SHP77 treated with DMSO at 0.1 percent for 48 hours (cell line): ENCODE data around the gene RBL2.
"Not testable (repeated sequence)": the region's sequence is repeated elsewhere in the genome, so short reads cannot be mapped to it uniquely, and the experiment has no call there.

Experiments used
- DNase-seq: peaks from one replicate; lab custom pipeline; 2025; lab: John Stamatoyannopoulos, UW

Gene RBL2

GRCh38 chr16:53434377-53435065, at the start of gene RBL2:
RBL2 (plus strand) TSS chr16:53434471; CDS start chr16:53434557, 86 bp downstream.
- DNase-seq = peak; percentile 42

DNA sequence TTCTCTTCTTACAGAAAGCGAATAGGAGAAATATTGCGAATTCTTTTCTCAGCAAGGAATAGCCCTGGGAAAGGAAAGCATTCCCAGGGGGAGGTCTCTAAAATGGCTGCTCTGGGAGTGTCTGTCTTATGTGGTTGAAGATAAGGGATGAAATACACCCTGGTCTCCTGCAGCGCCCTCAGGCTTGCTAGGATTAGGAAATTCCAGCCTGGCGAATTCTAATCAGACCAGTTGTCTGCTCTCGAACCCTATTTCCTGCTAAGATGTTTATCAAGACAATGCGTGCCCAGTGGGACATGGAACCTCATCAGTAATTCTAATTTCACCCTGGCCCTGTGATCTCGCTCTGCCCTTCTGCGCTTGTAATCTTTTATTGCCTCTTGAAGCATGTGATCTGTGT, 49.7 kb upstream of the RBL2 start:
- not testable (repeated sequence) for DNase-seq

- DNase-seq = no peak
Measured at GRCh38 chr16:53404959-53405358, 29.3 kb upstream of the RBL2 start.

DNA sequence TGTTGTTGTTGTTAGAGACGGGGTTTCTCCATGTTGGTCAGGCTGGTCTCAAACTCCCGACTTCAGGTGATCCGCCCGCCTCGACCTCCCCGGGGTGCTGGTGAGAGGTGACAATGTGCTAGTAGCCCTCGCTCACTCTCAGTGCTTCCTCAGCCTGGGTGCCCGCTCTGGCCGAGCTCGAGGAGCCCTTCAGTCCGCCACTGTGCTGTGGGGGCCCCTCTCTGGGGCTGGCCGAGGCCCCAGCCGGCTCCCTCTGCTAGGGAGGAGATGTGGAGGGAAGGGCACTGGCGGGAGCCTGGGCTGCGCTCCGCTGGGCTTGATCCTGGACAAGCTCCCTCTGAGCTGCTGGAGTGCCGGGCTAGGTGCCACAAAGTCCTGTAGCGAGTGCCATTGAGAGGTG, 21.7 kb upstream of the RBL2 start:
- DNase-seq = no peak

DNA sequence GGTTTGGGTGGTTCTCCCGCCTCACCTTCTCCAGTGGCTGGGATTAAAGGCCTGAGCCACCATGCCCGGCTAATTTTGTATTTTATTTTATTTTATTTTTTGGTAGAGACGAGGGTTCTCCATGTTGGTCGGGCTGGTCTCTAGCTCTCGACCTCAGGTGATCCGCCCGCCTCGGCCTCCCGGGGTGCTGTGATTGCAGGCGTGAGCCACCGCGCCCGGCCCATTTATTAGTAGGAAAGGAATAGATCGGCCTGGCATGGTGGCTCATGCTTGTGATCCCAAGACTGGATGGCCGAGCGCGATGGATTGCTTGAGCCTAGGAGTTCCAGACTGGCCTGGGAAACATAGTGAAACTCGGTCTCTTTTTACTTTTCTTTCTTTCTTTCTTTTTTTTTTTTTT, 20.4 kb upstream of the RBL2 start:
- no peak for DNase-seq

- DNase-seq = no peak
Measured at GRCh38 chr16:53414381-53414780, 19.9 kb upstream of the RBL2 start.

DNA sequence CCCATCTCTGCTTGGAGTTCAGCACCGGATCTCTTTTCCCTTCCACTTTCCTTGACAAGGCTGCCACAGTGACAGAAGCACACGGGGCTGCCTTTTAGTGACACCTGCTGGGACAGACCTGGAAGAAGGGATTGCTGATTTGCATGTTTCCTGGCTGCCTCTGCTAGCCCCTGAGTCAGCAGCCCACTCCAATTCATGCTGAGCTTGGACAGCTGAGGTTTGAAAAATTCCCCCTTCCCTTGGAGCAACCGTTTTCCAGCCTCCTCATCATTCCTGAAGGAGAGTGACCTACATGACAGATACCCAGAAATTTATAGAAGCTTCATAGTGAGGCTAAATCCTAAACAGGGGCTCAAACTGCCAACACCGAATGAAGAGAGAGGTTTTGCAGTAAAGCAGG, 18.8 kb upstream of the RBL2 start:
- DNase-seq = peak; percentile 20

DNA sequence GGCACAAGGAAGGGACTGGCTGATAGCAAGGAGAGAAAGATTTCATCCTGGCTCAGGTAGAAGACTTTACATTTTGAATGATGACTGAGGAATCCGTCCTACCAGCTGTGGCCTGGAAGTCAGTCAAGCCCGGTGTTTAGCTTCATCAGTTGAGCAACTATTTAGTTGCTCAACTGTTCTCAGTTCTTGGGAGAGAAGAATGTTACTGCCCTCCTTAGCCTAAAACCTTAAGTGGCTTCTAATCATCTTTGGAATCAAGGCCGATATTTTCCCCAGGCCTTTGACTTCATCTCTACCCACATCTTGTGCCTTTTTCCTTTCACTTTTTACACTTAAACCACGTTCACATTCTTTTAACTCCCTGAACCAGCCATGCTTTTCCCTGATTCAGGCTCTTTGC, 17.3 kb upstream of the RBL2 start:
- no peak for DNase-seq

- no peak for DNase-seq
Measured at GRCh38 chr16:53417976-53418375, 16.3 kb upstream of the RBL2 start.

DNA sequence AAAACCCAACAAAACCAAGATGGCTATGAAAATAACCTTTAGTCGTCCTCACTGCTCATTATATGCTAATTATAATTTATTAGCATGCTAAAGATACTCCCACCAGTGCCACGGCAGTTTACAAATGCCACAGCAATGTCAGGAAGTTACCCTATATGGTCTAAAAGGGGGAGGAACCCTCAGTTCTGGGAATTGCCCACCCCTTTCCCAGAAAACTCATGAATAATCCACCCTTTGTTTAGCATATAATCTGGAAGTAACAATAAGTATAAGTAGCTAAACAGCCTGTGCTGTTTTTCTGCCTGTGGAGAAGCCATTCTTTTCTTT, 14.9 kb upstream of the RBL2 start:
- DNase-seq = not testable (repeated sequence)

DNA sequence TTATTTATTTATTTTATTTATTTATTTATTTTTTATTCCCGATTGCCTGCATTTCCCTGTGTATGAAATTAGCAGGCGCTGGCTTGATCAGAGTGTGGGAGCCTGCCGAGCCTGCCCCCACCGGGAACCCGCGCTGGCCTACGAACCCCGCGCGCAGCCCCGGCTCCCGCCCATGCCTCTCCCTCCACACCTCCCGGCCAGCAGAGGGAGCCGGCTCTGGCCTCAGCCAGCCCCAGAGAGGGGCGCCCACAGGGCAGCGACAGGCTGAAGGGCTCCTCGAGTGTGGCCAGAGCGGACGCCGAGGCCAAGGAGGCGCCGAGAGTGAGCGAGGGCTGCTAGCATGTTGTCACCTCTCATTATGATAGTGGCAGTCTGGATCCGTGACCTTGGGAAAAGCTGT, 13.0 kb upstream of the RBL2 start:
- DNase-seq = no peak

DNA sequence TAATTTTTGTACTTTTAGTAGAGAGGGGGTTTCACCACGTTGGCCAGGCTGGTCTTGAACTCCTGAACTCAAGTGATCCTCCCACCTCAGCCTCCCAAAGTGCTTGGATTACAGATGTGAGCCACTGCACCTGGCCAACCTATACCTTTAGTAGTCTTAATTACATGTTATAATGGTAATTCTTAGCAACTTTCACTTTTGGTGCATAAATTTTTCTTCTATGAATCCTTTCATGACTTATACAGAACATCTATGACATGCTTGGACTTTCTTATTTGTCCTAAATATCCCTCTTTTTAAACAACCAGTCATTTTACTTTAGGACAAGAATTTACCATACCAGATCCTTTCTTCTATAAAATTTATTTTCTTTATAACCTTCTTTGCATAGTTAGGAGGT, 10.3 kb upstream of the RBL2 start:
- not testable (repeated sequence) for DNase-seq

DNA sequence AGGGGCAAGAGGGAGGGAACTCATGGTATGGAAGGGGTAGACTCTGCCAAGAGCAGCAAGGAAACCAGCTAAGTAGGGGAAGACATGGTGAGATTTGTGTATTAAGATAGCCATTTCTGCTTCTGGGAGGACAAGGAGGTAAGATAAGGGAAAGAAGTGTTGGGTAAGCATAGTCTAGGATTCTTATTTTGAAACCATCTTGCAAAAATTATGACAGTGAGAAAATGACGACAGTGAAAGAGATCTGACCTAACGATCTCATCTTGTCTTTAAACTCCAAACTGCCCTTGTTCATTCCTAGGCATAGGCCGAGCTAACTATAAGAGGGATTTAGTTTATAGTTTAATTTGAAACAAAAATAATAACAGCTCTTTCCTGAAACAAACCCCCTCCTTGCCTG, 5.6 kb upstream of the RBL2 start:
- no peak for DNase-seq

GRCh38 chr16:53429221-53429943, 4.9 kb upstream of the RBL2 start:
- DNase-seq = no peak

DNA sequence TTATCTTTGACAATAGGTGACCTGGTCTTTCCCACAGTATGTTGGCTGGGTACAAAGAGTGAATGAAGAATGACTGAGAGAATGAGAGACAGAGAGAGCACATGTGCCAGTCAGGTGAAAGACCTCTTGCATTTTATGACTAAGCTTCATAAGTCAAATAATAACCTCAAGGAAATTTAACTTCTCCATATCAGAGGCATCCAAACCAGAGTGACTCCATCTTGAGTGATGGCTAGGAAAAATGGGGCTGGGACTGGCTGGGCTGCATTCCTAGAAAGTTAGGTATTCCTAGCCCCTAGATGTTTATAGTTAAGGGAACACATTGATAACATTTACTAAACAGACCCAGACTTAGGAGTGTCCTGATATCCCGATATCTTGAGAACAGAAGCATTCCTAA, 3.9 kb upstream of the RBL2 start:
- no peak for DNase-seq

GRCh38 chr16:53433509-53433908, 762 bp upstream of the RBL2 start:
- no peak for DNase-seq

DNA sequence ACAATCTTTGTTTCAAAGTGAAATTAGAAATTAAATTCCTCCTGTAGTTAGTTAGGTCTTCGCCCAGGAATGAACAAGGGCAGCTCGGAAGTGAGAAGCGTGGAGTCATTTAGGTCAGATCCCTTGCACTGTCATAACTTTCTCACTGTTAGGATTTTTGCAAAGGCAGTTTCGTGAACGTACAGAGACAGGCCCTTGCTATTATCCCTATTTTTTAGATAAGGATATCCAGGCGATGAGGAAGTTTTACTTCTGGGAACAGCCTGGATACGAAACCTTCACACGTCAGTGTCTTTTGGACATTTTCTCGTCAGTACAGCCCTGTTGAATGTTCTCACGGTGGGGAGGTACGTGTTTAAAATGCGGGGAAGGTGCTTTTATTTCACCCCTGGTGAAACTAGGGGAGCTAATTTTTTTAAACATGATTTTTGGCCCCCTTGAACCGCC, 318 bp upstream of the RBL2 start:
- no peak for DNase-seq

- DNase-seq = peak; percentile 55
Measured at GRCh38 chr16:53435066-53435688, 906 bp downstream of the RBL2 start.

GRCh38 chr16:53440125-53440524, 5.9 kb downstream of the RBL2 start:
- no peak for DNase-seq

DNA sequence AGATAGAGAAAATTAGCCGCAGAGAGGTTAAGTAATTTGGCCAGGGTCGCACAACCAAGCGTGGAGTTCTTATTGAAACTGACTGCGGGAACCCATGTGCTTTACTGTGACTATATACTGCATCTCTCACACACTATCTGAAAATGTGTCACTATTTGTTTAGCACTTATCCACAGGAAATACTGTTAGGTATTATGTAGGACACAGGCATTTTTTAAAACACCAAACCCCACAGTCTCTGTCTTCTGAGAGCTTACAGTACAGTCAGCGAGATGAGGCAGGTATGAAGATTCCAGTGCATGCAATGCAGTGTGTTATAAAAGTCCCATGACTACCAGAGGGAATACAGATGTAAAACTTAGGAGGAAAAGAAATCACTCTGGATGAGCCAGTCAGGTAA, 11.3 kb downstream of the RBL2 start:
- no peak for DNase-seq

DNA sequence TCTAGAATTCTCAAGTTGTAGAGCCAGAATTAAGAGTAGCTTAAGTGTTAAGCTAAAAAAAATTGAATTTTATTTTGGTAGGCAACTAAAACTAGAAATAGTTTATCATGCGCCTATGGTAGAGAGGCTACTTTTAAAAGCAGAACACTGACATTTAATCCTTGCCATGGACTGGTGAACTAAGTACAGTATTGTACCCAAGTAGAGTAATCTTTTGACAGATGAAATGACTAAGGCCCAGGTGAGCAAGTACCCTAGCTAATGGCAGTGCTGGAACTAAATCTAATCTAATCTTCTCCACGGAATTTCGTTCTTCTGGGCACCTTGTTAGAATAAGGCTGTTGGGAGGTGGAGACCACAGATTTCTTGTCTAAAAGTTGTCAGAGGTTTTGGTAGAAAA, 11.8 kb downstream of the RBL2 start:
- DNase-seq = no peak

- no peak for DNase-seq
Measured at GRCh38 chr16:53449816-53450517, 15.7 kb downstream of the RBL2 start.

DNA sequence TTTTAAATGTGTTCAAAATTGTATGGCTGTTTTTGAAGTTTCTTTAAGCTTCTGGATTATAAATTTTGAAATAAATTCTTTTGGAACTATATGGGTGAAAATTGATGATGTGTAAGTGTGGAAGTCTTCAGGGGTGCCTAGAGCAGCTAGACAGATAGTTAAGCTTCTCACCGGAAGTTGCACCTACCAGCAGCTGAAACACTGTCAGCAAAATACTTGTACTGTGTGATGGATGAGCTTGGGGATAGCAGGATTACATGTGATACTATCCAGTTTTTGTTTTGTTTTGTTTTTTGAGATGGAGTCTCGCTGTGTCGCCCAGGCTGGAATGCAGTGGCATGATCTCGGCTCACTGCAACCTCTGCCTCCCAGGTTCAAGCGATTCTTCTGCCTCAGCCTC, 19.7 kb downstream of the RBL2 start:
- DNase-seq = no peak
